Endothelial cell of umbilical vein (primary cell): Measurements from ENCODE around the gene C8B. TPM values are rescaled to one million over a fixed set of nuclear protein-coding genes. Genes with fewer than 3 reads are reported as not detected.

Experiments used
- BruUV-seq: library from RNA; stranded (reverse); fragments of 400-500 nt; replicated peaks from 2 replicates; lab custom pipeline; 2021; lab: Mats Ljungman, UMichigan
- CTCF ChIA-PET: fragments of 300-600, 350-600 bp; sonication (Branson Sonifier 250); formaldehyde crosslinking; loops from one replicate; lab custom pipeline; 2021; ENCODE audit warnings: antibody characterized with exemption, inconsistent platforms; lab: Charles Lee
- POLR2A ChIA-PET: fragments of 300-600, 350-600 bp; sonication (Branson Sonifier 250); formaldehyde crosslinking; loops from one replicate; lab custom pipeline; 2021; ENCODE audit warnings: antibody characterized with exemption, inconsistent platforms; lab: Charles Lee
- DNase-seq: peaks from one replicate; pipeline ENCODE4 v3.0.0-alpha.2; 2011; ENCODE audit warnings: low read depth, low spot score
- FAIRE-seq: peaks from 2 replicates; lab custom pipeline; 2011; peaks lifted over from hg19 to GRCh38; lab: Jason Lieb, UNC
- H2AFZ ChIP-seq: 2 replicates; pipeline ENCODE4 v1.6.0; 2012; ENCODE audit warnings: low read depth, low read length, control low read depth, inconsistent platforms
- H3K27ac ChIP-seq: 2 replicates; pipeline ENCODE4 v1.5.1; 2011; ENCODE audit warnings: low read depth, mild to moderate bottlenecking, control low read depth, low read length, moderate library complexity; ENCODE audit not compliant: insufficient read depth
- H3K27me3 ChIP-seq, 2 experiments: 2 replicates each; pipeline versions ENCODE4 v1.6.0 to v1.6.1; 2011; ENCODE audit warnings: low read length in 2 of 2, mixed read lengths in 1 of 2; ENCODE audit not compliant: control insufficient read depth in 2 of 2, insufficient read depth in 2 of 2
- H3K36me3 ChIP-seq, 2 experiments: 2 replicates in 1 of 2; 3 replicates in 1 of 2; pipeline ENCODE4 v1.5.1; 2011; ENCODE audit warnings: low read length in 2 of 2, mild to moderate bottlenecking in 1 of 2, moderate library complexity in 1 of 2; ENCODE audit not compliant: control insufficient read depth in 2 of 2, insufficient read depth in 2 of 2; ENCODE audit errors: extremely low read depth in 1 of 2
- H3K4me1 ChIP-seq: 3 replicates; pipeline ENCODE4 v1.5.1; 2011; ENCODE audit warnings: mild to moderate bottlenecking, low read length; ENCODE audit not compliant: control insufficient read depth, insufficient read depth; ENCODE audit errors: extremely low read depth
- H3K4me2 ChIP-seq: 2 replicates; pipeline ENCODE4 v1.6.1; 2011; ENCODE audit warnings: low read length, control low read depth, mixed read lengths; ENCODE audit not compliant: insufficient read depth
- H3K4me3 ChIP-seq, 3 experiments: fragments of 200-600 bp in 1 of 3; sonication (generic), shearing (Covaris generic) in 1 of 3; replicated peaks in 1 of 3; 2 replicates each; pipeline ENCODE4 v1.5.1; 2011 to 2016; ENCODE audit warnings: control low read depth in 3 of 3, low read length in 3 of 3, mild to moderate bottlenecking in 2 of 3, inconsistent platforms in 1 of 3, low read depth in 1 of 3, moderate library complexity in 1 of 3; ENCODE audit not compliant: insufficient read depth in 1 of 3
- H3K79me2 ChIP-seq: 2 replicates; pipeline ENCODE4 v1.6.0; 2012; ENCODE audit warnings: low read length, inconsistent platforms; ENCODE audit not compliant: control insufficient read depth, insufficient read depth
- H3K9ac ChIP-seq: replicated peaks from 2 replicates; pipeline ENCODE3; 2011; ENCODE audit warnings: low read length, control low read depth; ENCODE audit not compliant: insufficient read depth; ENCODE audit errors: extremely low read depth
- H3K9me1 ChIP-seq: replicated peaks from 3 replicates; pipeline ENCODE4 v1.6.0; 2011; ENCODE audit warnings: mild to moderate bottlenecking, low read length; ENCODE audit not compliant: control insufficient read depth, insufficient read depth; ENCODE audit errors: extremely low read depth
- H3K9me3 ChIP-seq: replicated peaks from 2 replicates; pipeline ENCODE4 v1.5.1; 2012; ENCODE audit warnings: low read length, inconsistent platforms; ENCODE audit not compliant: control insufficient read depth, insufficient read depth
- H4K20me1 ChIP-seq: replicated peaks from 2 replicates; pipeline ENCODE3; 2011; ENCODE audit warnings: mild to moderate bottlenecking, low read length; ENCODE audit not compliant: control insufficient read depth, insufficient read depth; ENCODE audit errors: extremely low read depth
- EZH2 ChIP-seq: IDR thresholded peaks from 2 replicates; pipeline ENCODE4 v1.6.1; 2012; ENCODE audit warnings: borderline replicate concordance, low read depth, mild to moderate bottlenecking, moderate library complexity, low read length, inconsistent platforms; ENCODE audit not compliant: severe bottlenecking
- FOS ChIP-seq: IDR thresholded peaks from 2 replicates; pipeline ENCODE4 v1.6.1; 2011; ENCODE audit warnings: mild to moderate bottlenecking, low read length, moderate library complexity, borderline replicate concordance; ENCODE audit not compliant: insufficient read depth
- GATA2 ChIP-seq: IDR thresholded peaks from 2 replicates; pipeline ENCODE4 v1.7.0; 2011; ENCODE audit warnings: low read depth, mild to moderate bottlenecking, moderate library complexity, mixed read lengths, low read length; ENCODE audit not compliant: insufficient read length, insufficient read depth
- JUN ChIP-seq: IDR thresholded peaks from 2 replicates; pipeline ENCODE4 v1.6.1; 2011; ENCODE audit warnings: borderline replicate concordance, low read depth; ENCODE audit not compliant: insufficient read length, insufficient read depth
- MYC ChIP-seq: IDR thresholded peaks from one replicate; pipeline ENCODE4 v1.6.1; 2011; ENCODE audit warnings: mild to moderate bottlenecking, low read depth, low read length
- POLR2A ChIP-seq: IDR thresholded peaks from 2 replicates; pipeline ENCODE4 v1.6.1; 2012; ENCODE audit warnings: low read depth, mild to moderate bottlenecking, control low read depth, low read length
- POLR2AphosphoS5 ChIP-seq: IDR thresholded peaks from 2 replicates; pipeline ENCODE4 v1.6.1; 2012; ENCODE audit warnings: low read depth, mild to moderate bottlenecking, control low read depth, low read length, moderate library complexity; ENCODE audit not compliant: insufficient read depth
- dilution Hi-C: fragments of 300-500 bp; cut with MboI; formaldehyde crosslinking; loops from one replicate; pipeline ENCODE4 v1.15.0; 2019; ENCODE audit warnings: low sequenced_read_pairs; ENCODE audit not compliant: extremely low pct_ligation_motif_present
- intact Hi-C: fragments of 100-400 bp; cut with micrococcal nuclease; formaldehyde crosslinking; loops from one replicate; pipeline ENCODE4 v1.10.0; 2022
- polyA plus RNA-seq, 4 experiments: library from polyadenylated mRNA; depleted of rRNA in 3 of 4; stranded (reverse) in 3 of 4; unstranded in 1 of 4; fragments of >200 nt; gene quantifications; 2 replicates each; pipeline versions ENCODE4 v1.2.1 to v1.2.3, GENCODE V29; 2011 to 2012; ENCODE audit warnings: missing spikeins in 1 of 4
- total RNA-seq: library from RNA; stranded (reverse); gene quantifications from 2 replicates; pipeline ENCODE4 v1.2.3, GENCODE V29; 2021
- TF ChIP-seq, protein P1 (sequence below): IDR thresholded peaks from 2 replicates; pipeline ENCODE4 v1.6.1; 2011; ENCODE audit not compliant: insufficient read depth, insufficient read length
- TF ChIP-seq, protein P2 (sequence below), 2 donors: IDR thresholded peaks; 1 replicate in 1 of 2; 2 replicates in 1 of 2; pipeline ENCODE4 v1.5.1; 2011; ENCODE audit warnings: low read length in 2 of 2, mild to moderate bottlenecking in 2 of 2, moderate library complexity in 2 of 2, control low read depth in 1 of 2, inconsistent platforms in 1 of 2, low read depth in 1 of 2; ENCODE audit not compliant: insufficient read depth in 1 of 2; ENCODE audit errors: extremely low read depth in 1 of 2

Gene C8B
- total and polyA plus RNA-seq, 2 donors (not counting 3 experiments of a cell fraction or from before 2014, with no cell fraction given) = not detected

GRCh38 chr1:56954664-56955063 lies 11.2 kb downstream of the C8B start:
- Histone ChIP-seq H3K36me3 (no peaks in the 10 kb centered on the region), H3K27me3 (no peaks in the 10 kb centered on the region), H3K79me2 (no peaks in the 10 kb centered on the region), H3K4me3 (no peak overlapping the region), H3K27ac (no peak overlapping the region), H3K4me2 (no peak overlapping the region), H2AFZ (no peak overlapping the region), H3K9me3 (no peaks in the 10 kb centered on the region), H3K4me1 (no peaks in the 10 kb centered on the region), H4K20me1 (no peaks in the 10 kb centered on the region), H3K9ac (no peak overlapping the region), H3K9me1 (no peaks in the 10 kb centered on the region)
- ChIA-PET POLR2A (no interaction called here), CTCF (no interaction called here)
- dilution Hi-C loops = no loop called here
- TF ChIP-seq EZH2 = no peak
- no peak for TF ChIP-seq FOS
- no peak for TF ChIP-seq POLR2A
- TF ChIP-seq POLR2AphosphoS5 = no peak
- TF ChIP-seq, protein P1, sequence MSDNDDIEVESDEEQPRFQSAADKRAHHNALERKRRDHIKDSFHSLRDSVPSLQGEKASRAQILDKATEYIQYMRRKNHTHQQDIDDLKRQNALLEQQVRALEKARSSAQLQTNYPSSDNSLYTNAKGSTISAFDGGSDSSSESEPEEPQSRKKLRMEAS = no peak
- TF ChIP-seq GATA2 = no peak
- TF ChIP-seq MYC = no peak
- TF ChIP-seq JUN = no peak
- no peak for DNase-seq
- BruUV-seq = no TSS peak
- intact Hi-C loops = loop anchor here (5.0 kb wide), 1 partner anchor 297 kb away; no protein-coding TSS in a partner anchor
- FAIRE-seq = no peak

- no peak for FAIRE-seq
- TF ChIP-seq EZH2 = no peak
- TF ChIP-seq JUN = no peak
- TF ChIP-seq POLR2A = no peak
- no peak for TF ChIP-seq MYC
- no peak for TF ChIP-seq FOS
- no peak for TF ChIP-seq POLR2AphosphoS5
- TF ChIP-seq, protein P1 = no peak
- TF ChIP-seq, protein P2, sequence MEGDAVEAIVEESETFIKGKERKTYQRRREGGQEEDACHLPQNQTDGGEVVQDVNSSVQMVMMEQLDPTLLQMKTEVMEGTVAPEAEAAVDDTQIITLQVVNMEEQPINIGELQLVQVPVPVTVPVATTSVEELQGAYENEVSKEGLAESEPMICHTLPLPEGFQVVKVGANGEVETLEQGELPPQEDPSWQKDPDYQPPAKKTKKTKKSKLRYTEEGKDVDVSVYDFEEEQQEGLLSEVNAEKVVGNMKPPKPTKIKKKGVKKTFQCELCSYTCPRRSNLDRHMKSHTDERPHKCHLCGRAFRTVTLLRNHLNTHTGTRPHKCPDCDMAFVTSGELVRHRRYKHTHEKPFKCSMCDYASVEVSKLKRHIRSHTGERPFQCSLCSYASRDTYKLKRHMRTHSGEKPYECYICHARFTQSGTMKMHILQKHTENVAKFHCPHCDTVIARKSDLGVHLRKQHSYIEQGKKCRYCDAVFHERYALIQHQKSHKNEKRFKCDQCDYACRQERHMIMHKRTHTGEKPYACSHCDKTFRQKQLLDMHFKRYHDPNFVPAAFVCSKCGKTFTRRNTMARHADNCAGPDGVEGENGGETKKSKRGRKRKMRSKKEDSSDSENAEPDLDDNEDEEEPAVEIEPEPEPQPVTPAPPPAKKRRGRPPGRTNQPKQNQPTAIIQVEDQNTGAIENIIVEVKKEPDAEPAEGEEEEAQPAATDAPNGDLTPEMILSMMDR (IDR thresholded peaks at IDR 0.05; ENCODE audit: extremely low read depth in 1 of 2, insufficient read depth in 1 of 2, low read depth in 1 of 2, low read length in 2 of 2) = no peak
- TF ChIP-seq GATA2 = no peak
- POLR2A ChIA-PET = no interaction called here
Observed at GRCh38 chr1:56953386-56953785, 12.4 kb downstream of the C8B start.

More at GRCh38 chr1:56953386-56953785, 12.4 kb downstream of the C8B start:
- intact Hi-C loops = no loop called here
- CTCF ChIA-PET = no interaction called here
- dilution Hi-C loops = no loop called here
- H3K27me3 ChIP-seq = no peaks in the 10 kb centered on the region
- no peaks in the 10 kb centered on the region for H3K36me3 ChIP-seq
- no TSS peak for BruUV-seq
- H3K4me3 ChIP-seq = no peak overlapping the region
- no peak for DNase-seq
- H3K9me1 ChIP-seq = no peaks in the 10 kb centered on the region
- no peak overlapping the region for H2AFZ ChIP-seq
- H3K27ac ChIP-seq = no peak overlapping the region
- no peaks in the 10 kb centered on the region for H3K4me1 ChIP-seq
- no peak overlapping the region for H3K9ac ChIP-seq
- H3K79me2 ChIP-seq = no peaks in the 10 kb centered on the region
- no peak overlapping the region for H3K4me2 ChIP-seq
- H4K20me1 ChIP-seq = no peaks in the 10 kb centered on the region
- no peaks in the 10 kb centered on the region for H3K9me3 ChIP-seq
